ENCODE results near the gene MEI4.

GRCh38 chr6:77876300-77876699 is 223.5 kb downstream of the MEI4 start:
- TF ChIP-seq CTCF (IDR thresholded peaks at IDR 0.05), result no peak
- no peak for TF ChIP-seq POLR2A (IDR thresholded peaks at IDR 0.05)

Data from esophagus squamous epithelium (tissue), 4 donors.